IMR-90 (cell line): ENCODE data around the gene TXLNA. TPM values are rescaled to one million over a fixed set of nuclear protein-coding genes. Genes with fewer than 3 reads are reported as not detected.
A peak's percentile ranks its signal among the peaks of the same experiment; 100 is the strongest.

Source experiments
- ATAC-seq: fragments of 200-7000 bp; cut with Tn5 transposase; 2 replicates; pipeline ENCODE4 v1.9.1; 2020; ENCODE audit warnings: low read depth, mild to moderate bottlenecking, moderate library complexity
- BruUV-seq: library from RNA; stranded (reverse); fragments of 400-500 nt; replicated peaks from 2 replicates; lab custom pipeline; 2021; lab: Mats Ljungman, UMichigan
- CTCF ChIA-PET: fragments of 300-600 bp; formaldehyde crosslinking; extraction: SDS; loops from one replicate; lab custom pipeline; 2021; ENCODE audit warnings: antibody characterized with exemption; lab: Yijun Ruan, JAX
- POLR2A ChIA-PET: fragments of 300-600 bp; sonication (Branson Sonifier 250); formaldehyde crosslinking; loops from one replicate; lab custom pipeline; 2022; ENCODE audit warnings: antibody characterized with exemption; ENCODE audit not compliant: unreplicated experiment; lab: Charles Lee
- DNase-seq: peaks from one replicate; pipeline ENCODE4 v3.0.0; 2013
- H2AFZ ChIP-seq: replicated peaks from 2 replicates; pipeline ENCODE3; 2013; ENCODE audit warnings: low read length, mild to moderate bottlenecking; ENCODE audit not compliant: poor library complexity
- H2AK5ac ChIP-seq: 2 replicates; pipeline ENCODE4 v1.6.1; 2013; ENCODE audit warnings: low read depth, low read length, inconsistent platforms
- H2AK9ac ChIP-seq: replicated peaks from 2 replicates; pipeline ENCODE3; 2013; ENCODE audit warnings: mild to moderate bottlenecking, low read depth, low read length, moderate library complexity; ENCODE audit not compliant: poor library complexity
- H2BK120ac ChIP-seq: 2 replicates; pipeline ENCODE4 v1.6.1; 2013; ENCODE audit warnings: low read depth, low read length, inconsistent platforms
- H2BK15ac ChIP-seq: 3 replicates; pipeline ENCODE4 v1.6.1; 2013; ENCODE audit warnings: low read depth, low read length, inconsistent platforms
- H2BK20ac ChIP-seq: 2 replicates; pipeline ENCODE4 v1.6.1; 2013; ENCODE audit warnings: low read depth, mild to moderate bottlenecking, inconsistent platforms, low read length, moderate library complexity
- H2BK5ac ChIP-seq: 2 replicates; pipeline ENCODE4 v1.6.1; 2013; ENCODE audit warnings: mild to moderate bottlenecking, low read depth, low read length, inconsistent platforms; ENCODE audit not compliant: poor library complexity, severe bottlenecking
- H3K14ac ChIP-seq: replicated peaks from 2 replicates; pipeline ENCODE4 v1.6.1; 2013; ENCODE audit warnings: low read depth, low read length, inconsistent platforms
- H3K18ac ChIP-seq: 2 replicates; pipeline ENCODE4 v1.6.1; 2013; ENCODE audit warnings: low read depth, low read length, control low read depth
- H3K23ac ChIP-seq: 2 replicates; pipeline ENCODE4 v1.6.1; 2013; ENCODE audit warnings: low read depth, low read length, inconsistent platforms
- H3K27ac ChIP-seq: 2 replicates; pipeline ENCODE4 v1.5.1; 2013; ENCODE audit warnings: mild to moderate bottlenecking, control low read depth, low read length; ENCODE audit not compliant: insufficient read depth
- H3K27me3 ChIP-seq: 2 replicates; pipeline ENCODE4 v1.6.1; 2013; ENCODE audit warnings: low read length; ENCODE audit not compliant: control insufficient read depth, insufficient read depth
- H3K36me3 ChIP-seq: 2 replicates; pipeline ENCODE4 v1.6.1; 2013; ENCODE audit warnings: low read length, mixed read lengths; ENCODE audit not compliant: control insufficient read depth, insufficient read depth
- H3K4ac ChIP-seq: 2 replicates; pipeline ENCODE4 v1.6.1; 2013; ENCODE audit warnings: low read depth, low read length, inconsistent platforms
- H3K4me1 ChIP-seq: 2 replicates; pipeline ENCODE4 v1.6.1; 2013; ENCODE audit warnings: low read length, mixed read lengths; ENCODE audit not compliant: control insufficient read depth, insufficient read depth
- H3K4me2 ChIP-seq: 2 replicates; pipeline ENCODE4 v1.6.1; 2013; ENCODE audit warnings: low read depth, mild to moderate bottlenecking, control low read depth, low read length, moderate library complexity
- H3K4me3 ChIP-seq: 2 replicates; pipeline ENCODE4 v1.5.1; 2013; ENCODE audit warnings: low read depth, mild to moderate bottlenecking, control low read depth, low read length, moderate library complexity; ENCODE audit not compliant: insufficient read depth
- H3K56ac ChIP-seq: 2 replicates; pipeline ENCODE4 v1.6.1; 2013; ENCODE audit warnings: low read length, inconsistent platforms; ENCODE audit not compliant: insufficient read depth; ENCODE audit errors: extremely low read depth
- H3K79me1 ChIP-seq, 2 experiments: 2 replicates each; pipeline ENCODE4 v1.6.1; 2013; ENCODE audit warnings: low read length in 2 of 2, inconsistent platforms in 1 of 2, low read depth in 1 of 2
- H3K9ac ChIP-seq: 2 replicates; pipeline ENCODE4 v1.6.1; 2013; ENCODE audit warnings: low read depth, low read length, control low read depth
- H3K9me1 ChIP-seq: 2 replicates; pipeline ENCODE4 v1.6.1; 2013; ENCODE audit warnings: low read length, inconsistent platforms; ENCODE audit not compliant: insufficient read depth
- H3K9me3 ChIP-seq: 2 replicates; pipeline ENCODE4 v1.6.1; 2013; ENCODE audit warnings: low read length; ENCODE audit not compliant: control insufficient read depth, insufficient read depth
- H4K20me1 ChIP-seq: 2 replicates; pipeline ENCODE4 v1.6.1; 2013; ENCODE audit warnings: low read length, inconsistent platforms; ENCODE audit not compliant: insufficient read depth
- H4K5ac ChIP-seq: 2 replicates; pipeline ENCODE4 v1.6.1; 2013; ENCODE audit warnings: mild to moderate bottlenecking, low read depth, low read length, control low read depth
- H4K8ac ChIP-seq, 2 experiments: 2 replicates each; pipeline ENCODE4 v1.6.1; 2013; ENCODE audit warnings: low read depth in 2 of 2, low read length in 2 of 2, control low read depth in 1 of 2, inconsistent platforms in 1 of 2
- H4K91ac ChIP-seq: 2 replicates; pipeline ENCODE4 v1.6.1; 2013; ENCODE audit warnings: low read depth, low read length, inconsistent platforms; ENCODE audit not compliant: insufficient read depth
- NFE2L2 ChIP-seq: fragments of 150-350 bp; IDR thresholded peaks from 2 replicates; pipeline ENCODE4 v1.6.1; 2016; ENCODE audit warnings: low read depth, mild to moderate bottlenecking, low read length
- WGBS, 2 experiments: methylation state at CpG; one replicate each; pipeline versions ENCODE4 v1.1.5 to v1.1.7; 2013; ENCODE audit warnings: missing lambda C conversion rate in 2 of 2; ENCODE audit not compliant: insufficient read length in 1 of 2; ENCODE audit errors: extremely low coverage in 2 of 2; 5-methylcytosine and 5-hydroxymethylcytosine counted together
- dilution Hi-C: fragments of 300-500 bp; cut with HindIII; formaldehyde crosslinking; loops from one replicate; pipeline ENCODE4 v1.14.3; 2018; ENCODE audit warnings: low sequenced_read_pairs; ENCODE audit not compliant: unreplicated experiment
- in situ Hi-C: fragments of 300-500 bp; cut with MboI; formaldehyde crosslinking; loops from 3 replicates; pipeline ENCODE4 v1.14.3; 2019; ENCODE audit warnings: low sequenced_read_pairs, inconsistent platforms, mixed read lengths
- intact Hi-C: fragments of 100-400 bp; cut with micrococcal nuclease; formaldehyde crosslinking; loops from 2 replicates; pipeline ENCODE4 v1.10.0; 2022
- polyA plus RNA-seq, 3 experiments: library from polyadenylated mRNA; depleted of rRNA; stranded (reverse); fragments of >200 nt; gene quantifications; 2 replicates each; pipeline ENCODE4 v1.2.3, GENCODE V29; 2012; ENCODE audit warnings: low replicate concordance in 1 of 3
- total RNA-seq: library from RNA; depleted of rRNA; stranded (reverse); fragments of >200 nt; gene quantifications from 2 replicates; pipeline ENCODE4 v1.2.3, GENCODE V29; 2012

TXLNA gene
- total and polyA plus RNA-seq, 2 of the 4 experiments (the other 2 are of a cell fraction): 47.6 to 102 TPM

GRCh38 chr1:32186491-32186890, 7.0 kb downstream of the TXLNA start:
- H2AFZ ChIP-seq: no peak overlapping the region
- no peak overlapping the region; a peak in 1 of 4 replicates for H4K8ac ChIP-seq
- peak overlapping the region; percentile 52; the same call in 1 of the 2 replicates for H3K23ac ChIP-seq
- 0 out of 2 replicates have a peak overlapping the region, but pooled peaks have one; percentile 15 for H4K91ac ChIP-seq
- no peak overlapping the region for H3K27ac ChIP-seq
- ATAC-seq (no peak), DNase-seq (no peak)
- WGBS, 2 experiments: no CpG with 5 or more reads among the region's 2 CpGs
- no peak overlapping the region for H2AK5ac ChIP-seq
- no peak overlapping the region for H3K14ac ChIP-seq
- intact Hi-C loops: no loop called here
- H3K4me2 ChIP-seq: no peak overlapping the region
- H3K36me3 ChIP-seq: peaks cover 73% of the 10 kb centered on the region
- no peak overlapping the region for H3K4ac ChIP-seq
- H2BK5ac ChIP-seq: no peak overlapping the region
- BruUV-seq: no TSS peak
- no peaks in the 10 kb centered on the region for H3K9me3 ChIP-seq
- H3K79me1 ChIP-seq: peaks cover 35 to 70% of the 10 kb centered on the region in 2 experiments
- in situ Hi-C loops: no loop called here
- H3K56ac ChIP-seq: no peak overlapping the region
- ChIA-PET CTCF (no interaction called here), POLR2A (no interaction called here)
- H3K4me1 ChIP-seq: peaks cover 16% of the 10 kb centered on the region
- no peak overlapping the region for H2BK20ac ChIP-seq
- H3K9ac ChIP-seq: no peak overlapping the region
- H2AK9ac ChIP-seq: no peak overlapping the region
- peaks cover 10% of the 10 kb centered on the region; the same call in 1 of the 2 replicates for H3K9me1 ChIP-seq
- H4K5ac ChIP-seq: no peak overlapping the region
- dilution Hi-C loops: no loop called here
- H3K18ac ChIP-seq: no peak overlapping the region
- no peak overlapping the region for H3K4me3 ChIP-seq
- no peak for TF ChIP-seq NFE2L2
- H2BK15ac ChIP-seq: no peak overlapping the region
- H3K27me3 ChIP-seq: no peaks in the 10 kb centered on the region
- H2BK120ac ChIP-seq: no peak overlapping the region; the same call in 1 of the 2 replicates
- peaks cover 48% of the 10 kb centered on the region for H4K20me1 ChIP-seq
